ENCODE results near the gene TTC19. TPM values are rescaled to one million over a fixed set of nuclear protein-coding genes. Genes with fewer than 3 reads are reported as not detected.

TTC19 gene
- total RNA-seq, 6 donors from 2014 or later = 33.2 to 229 (median 92.9) TPM

DNA sequence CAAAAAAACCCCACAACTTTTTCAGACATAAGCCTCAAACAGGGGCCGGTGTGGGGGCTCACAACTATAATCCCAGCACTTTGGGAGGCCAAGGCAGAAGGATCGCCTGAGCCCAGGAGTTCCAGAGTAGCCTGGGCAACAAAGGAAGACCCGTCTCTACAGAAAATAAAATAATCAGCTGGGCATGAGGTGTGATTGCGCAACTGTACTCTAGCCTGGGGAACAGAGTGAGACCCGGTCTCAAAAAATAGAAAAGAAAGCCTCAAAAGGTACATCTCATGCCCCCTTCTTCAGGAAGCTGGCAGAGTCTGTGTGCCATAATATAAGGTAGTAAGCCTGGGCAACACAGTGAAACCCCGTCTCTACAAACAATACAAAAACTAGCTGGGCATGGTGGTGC lies 3.3 kb upstream of the TTC19 start:
- Histone ChIP-seq H3K36me3 (peaks cover 0 to 22% (median 0%) of the 10 kb centered on the region in 4 donors), H3K4me3 (no peak overlapping the region), H3K4me1 (peaks cover 8 to 22% (median 19%) of the 10 kb centered on the region in 4 donors), H3K27ac (no peak overlapping the region), H3K9me3 (no peaks in the 10 kb centered on the region), H3K27me3 (no peaks in the 10 kb centered on the region)
- WGBS, 2 donors = 74 to 76% methylated on average over 6 of the region's 6 CpGs
- TF ChIP-seq POLR2A (IDR thresholded peaks at IDR 0.05) (no peak), EP300 (IDR thresholded peaks at IDR 0.05) (no peak), POLR2AphosphoS5 (IDR thresholded peaks at IDR 0.05) (no peak)
- TF ChIP-seq, protein P1, sequence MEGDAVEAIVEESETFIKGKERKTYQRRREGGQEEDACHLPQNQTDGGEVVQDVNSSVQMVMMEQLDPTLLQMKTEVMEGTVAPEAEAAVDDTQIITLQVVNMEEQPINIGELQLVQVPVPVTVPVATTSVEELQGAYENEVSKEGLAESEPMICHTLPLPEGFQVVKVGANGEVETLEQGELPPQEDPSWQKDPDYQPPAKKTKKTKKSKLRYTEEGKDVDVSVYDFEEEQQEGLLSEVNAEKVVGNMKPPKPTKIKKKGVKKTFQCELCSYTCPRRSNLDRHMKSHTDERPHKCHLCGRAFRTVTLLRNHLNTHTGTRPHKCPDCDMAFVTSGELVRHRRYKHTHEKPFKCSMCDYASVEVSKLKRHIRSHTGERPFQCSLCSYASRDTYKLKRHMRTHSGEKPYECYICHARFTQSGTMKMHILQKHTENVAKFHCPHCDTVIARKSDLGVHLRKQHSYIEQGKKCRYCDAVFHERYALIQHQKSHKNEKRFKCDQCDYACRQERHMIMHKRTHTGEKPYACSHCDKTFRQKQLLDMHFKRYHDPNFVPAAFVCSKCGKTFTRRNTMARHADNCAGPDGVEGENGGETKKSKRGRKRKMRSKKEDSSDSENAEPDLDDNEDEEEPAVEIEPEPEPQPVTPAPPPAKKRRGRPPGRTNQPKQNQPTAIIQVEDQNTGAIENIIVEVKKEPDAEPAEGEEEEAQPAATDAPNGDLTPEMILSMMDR (IDR thresholded peaks at IDR 0.05) = no peak
- ATAC-seq (ENCODE audit: low FRiP score in 2 of 2) (no peak), DNase-seq (no peak)

DNA sequence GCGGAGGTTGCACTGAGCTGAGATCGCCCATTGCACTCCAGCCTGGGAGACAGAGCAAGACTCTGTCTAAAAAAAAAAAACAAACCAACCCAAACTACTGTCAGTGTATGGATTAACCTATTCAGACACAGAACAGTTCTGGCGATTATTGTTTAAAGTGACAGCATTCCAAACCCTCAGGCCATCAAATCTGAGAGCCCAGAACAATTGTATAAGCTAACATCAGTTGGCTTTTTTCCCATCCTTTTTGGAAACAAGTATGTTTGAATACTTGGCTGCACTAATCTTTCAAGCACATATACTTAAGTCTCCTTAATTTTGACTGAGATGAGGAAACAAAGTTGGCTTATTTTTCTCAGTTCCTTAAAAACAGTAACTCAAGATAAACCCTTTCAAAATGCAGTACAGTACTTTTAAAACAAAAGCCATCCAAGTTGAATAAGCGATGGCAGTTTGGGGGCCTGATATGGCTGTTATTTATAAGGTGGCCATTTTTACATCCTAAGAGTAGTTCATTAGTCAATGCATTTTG lies 1.5 kb upstream of the TTC19 start:
- H3K9me3 ChIP-seq = no peaks in the 10 kb centered on the region
- WGBS, 2 donors = 69 to 70% methylated on average over 4 of the region's 4 CpGs
- ATAC-seq (ENCODE audit: low FRiP score in 2 of 2) (no peak), DNase-seq (no peak)
- H3K27me3 ChIP-seq = no peaks in the 10 kb centered on the region
- no peak overlapping the region for H3K4me3 ChIP-seq
- H3K27ac ChIP-seq = peak overlapping the region in 2 of 4 donors; percentile 94 to 97
- peaks cover 11 to 31% (median 21%) of the 10 kb centered on the region in 4 donors for H3K4me1 ChIP-seq
- no peak for TF ChIP-seq EP300 (IDR thresholded peaks at IDR 0.05)
- no peak for TF ChIP-seq POLR2AphosphoS5 (IDR thresholded peaks at IDR 0.05)
- TF ChIP-seq, protein P1 (IDR thresholded peaks at IDR 0.05) = no peak
- no peak for TF ChIP-seq POLR2A (IDR thresholded peaks at IDR 0.05)
- peaks cover 9 to 26% (median 14%) of the 10 kb centered on the region in 4 donors for H3K36me3 ChIP-seq

DNA sequence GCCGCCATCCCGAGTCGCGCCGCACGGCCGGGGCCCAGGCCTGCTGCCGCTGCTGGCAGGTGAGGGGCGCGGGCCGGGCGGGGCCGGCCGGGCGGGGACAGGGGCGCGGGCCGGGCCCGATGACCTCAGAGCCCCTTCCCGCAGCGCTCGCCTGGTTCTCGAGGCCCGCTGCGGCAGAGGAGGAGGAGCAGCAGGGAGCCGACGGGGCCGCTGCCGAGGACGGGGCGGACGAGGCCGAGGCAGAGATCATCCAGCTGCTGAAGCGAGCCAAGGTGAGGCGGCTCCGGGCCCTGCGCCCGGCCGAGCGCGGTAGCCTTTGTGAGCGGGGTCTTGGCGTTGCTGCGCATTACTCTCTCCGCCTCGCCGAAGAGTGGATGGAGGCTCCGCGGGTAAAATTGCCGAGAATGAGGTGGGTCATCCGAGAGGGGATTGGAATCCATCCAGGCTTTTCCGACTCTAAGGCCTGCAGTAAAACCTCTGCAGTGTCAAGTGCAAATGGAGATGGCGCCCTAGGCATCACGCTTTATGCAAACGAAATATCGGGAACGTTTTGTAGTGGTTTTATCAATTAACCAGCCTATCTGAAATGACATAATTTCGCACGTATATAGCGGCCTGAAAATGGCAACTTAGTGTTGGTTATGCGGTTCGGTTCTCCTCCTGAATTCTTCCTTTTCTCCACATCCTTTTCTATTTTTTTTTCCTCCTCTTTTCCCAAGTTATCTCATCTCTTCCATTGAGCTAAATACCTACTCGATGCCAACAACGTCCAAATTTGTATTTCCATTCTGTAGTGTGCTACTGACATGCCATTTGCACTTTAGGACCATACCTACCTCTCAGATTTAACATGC lies 577 bp downstream of the TTC19 start:
- H3K4me3 ChIP-seq = peak overlapping the region; percentile 70 to 87 (median 80)
- 2 to 3% methylated on average over 13 to 39 of the region's 64 CpGs for WGBS, 2 donors
- peak in 1 of 2 donors; percentile 28 for DNase-seq
- TF ChIP-seq, protein P1 (IDR thresholded peaks at IDR 0.05) = no peak
- no peak for TF ChIP-seq EP300 (IDR thresholded peaks at IDR 0.05)
- peaks cover 15 to 33% (median 30%) of the 10 kb centered on the region in 4 donors for H3K4me1 ChIP-seq
- H3K27me3 ChIP-seq = no peaks in the 10 kb centered on the region
- peak; percentile 8 to 57 for ATAC-seq (ENCODE audit: low FRiP score in 2 of 2)
- H3K9me3 ChIP-seq = no peaks in the 10 kb centered on the region
- H3K36me3 ChIP-seq = peaks cover 21 to 43% (median 27%) of the 10 kb centered on the region in 4 donors
- H3K27ac ChIP-seq = peak overlapping the region; percentile 93 to 97 (median 94)

DNA sequence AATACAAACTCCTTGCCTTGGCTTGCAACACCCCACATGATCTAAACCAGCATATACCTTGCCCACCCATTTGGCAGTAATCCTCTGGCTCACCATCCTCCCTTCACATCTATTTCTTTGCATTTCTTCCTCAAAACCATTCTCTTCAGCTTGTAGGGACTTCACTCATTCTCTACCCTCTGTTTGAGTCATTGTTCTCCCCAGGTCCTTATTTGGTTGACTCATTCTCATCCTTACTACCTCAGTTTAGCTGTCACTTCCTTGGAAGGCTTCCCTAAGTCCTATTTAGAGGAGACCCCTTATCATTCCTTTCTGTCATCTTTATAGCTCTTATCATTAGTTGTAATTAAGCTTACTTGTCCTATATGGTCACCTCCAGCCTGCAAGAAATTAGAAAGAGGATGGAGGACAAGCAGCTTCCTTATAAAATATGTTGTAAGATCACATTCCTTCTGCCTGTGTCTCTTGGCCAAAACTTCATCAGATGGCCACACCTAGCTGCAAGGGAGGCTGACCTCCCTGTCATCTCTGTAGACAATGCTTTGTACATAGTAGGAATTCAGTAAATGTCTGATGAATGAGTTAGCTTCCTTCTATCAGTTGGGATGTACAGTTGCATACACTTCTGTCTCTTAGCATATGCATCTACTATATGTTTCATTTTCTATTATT lies 1.7 kb downstream of the TTC19 start:
- Histone ChIP-seq H3K36me3 (peaks cover 21 to 53% (median 38%) of the 10 kb centered on the region in 4 donors), H3K27me3 (no peaks in the 10 kb centered on the region), H3K9me3 (no peaks in the 10 kb centered on the region), H3K27ac (no peak overlapping the region), H3K4me1 (peaks cover 15 to 38% (median 30%) of the 10 kb centered on the region in 4 donors), H3K4me3 (peak overlapping the region in 2 of 4 donors; percentile 80 to 81)
- TF ChIP-seq POLR2AphosphoS5 (IDR thresholded peaks at IDR 0.05) (no peak), POLR2A (IDR thresholded peaks at IDR 0.05) (no peak), EP300 (IDR thresholded peaks at IDR 0.05) (no peak)
- TF ChIP-seq, protein P1 (IDR thresholded peaks at IDR 0.05) = no peak
- DNase-seq (no peak), ATAC-seq (ENCODE audit: low FRiP score in 2 of 2) (no peak)

Measured in upper lobe of left lung (tissue), 6 donors.